GM12864 (cell line): ENCODE measurements around the gene PDE2A.

ENCODE experiments used
- DNase-seq: peaks from one replicate; pipeline ENCODE4 v3.0.0-alpha.2; 2011; ENCODE audit warnings: low read depth
- H3K4me3 ChIP-seq: 2 replicates; pipeline ENCODE4 v1.5.1; 2011; ENCODE audit warnings: mild to moderate bottlenecking, low read depth, low read length, control low read depth
- CTCF ChIP-seq: IDR thresholded peaks from 2 replicates; pipeline ENCODE4 v1.5.1; 2011; ENCODE audit warnings: low read depth, mild to moderate bottlenecking, moderate library complexity, low read length, control low read depth, inconsistent platforms; ENCODE audit errors: missing control alignments

The PDE2A gene

DNA sequence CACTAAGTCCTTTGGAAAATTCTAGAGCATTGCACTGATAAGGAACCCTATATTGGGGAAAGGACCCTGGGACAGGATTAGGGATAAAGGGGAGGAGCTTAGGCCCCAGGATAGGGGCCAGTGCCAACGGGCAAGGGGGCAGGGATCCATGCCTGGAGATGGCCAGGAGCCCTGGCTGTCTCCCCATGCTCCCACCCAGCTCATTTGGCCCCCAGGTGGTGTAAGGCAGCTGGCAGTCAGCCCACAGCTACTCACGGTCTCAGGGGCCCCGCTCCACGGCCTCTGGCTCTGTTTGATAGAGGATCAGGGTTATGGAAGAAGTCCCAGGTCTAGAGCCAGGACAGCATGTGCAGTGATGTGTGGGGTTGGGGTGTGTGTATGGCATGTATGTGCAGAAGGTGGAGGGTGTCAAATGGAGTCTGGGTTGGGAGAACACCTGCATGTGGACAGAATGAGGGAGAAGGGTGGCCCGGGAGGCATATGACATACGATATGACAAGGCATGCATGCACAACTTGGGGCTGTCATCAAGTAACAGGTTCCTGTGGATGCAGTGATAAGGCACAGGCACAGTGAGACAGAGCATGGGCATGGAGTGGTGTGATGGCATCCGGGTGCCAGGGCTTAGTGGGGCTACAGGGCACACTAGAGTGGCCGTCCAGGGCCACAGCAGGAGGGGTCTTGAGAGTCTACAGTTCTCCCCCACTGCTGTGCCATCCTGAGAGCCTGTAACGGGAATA lies 18.4 kb upstream of the PDE2A start:
- TF ChIP-seq CTCF, result no peak
- DNase-seq, result no peak
- H3K4me3 ChIP-seq, result no peak overlapping the region

- DNase-seq, result no peak
- no peak overlapping the region for H3K4me3 ChIP-seq
- TF ChIP-seq CTCF, result no peak
Observed at GRCh38 chr11:72690166-72690565, 15.9 kb upstream of the PDE2A start.

DNA sequence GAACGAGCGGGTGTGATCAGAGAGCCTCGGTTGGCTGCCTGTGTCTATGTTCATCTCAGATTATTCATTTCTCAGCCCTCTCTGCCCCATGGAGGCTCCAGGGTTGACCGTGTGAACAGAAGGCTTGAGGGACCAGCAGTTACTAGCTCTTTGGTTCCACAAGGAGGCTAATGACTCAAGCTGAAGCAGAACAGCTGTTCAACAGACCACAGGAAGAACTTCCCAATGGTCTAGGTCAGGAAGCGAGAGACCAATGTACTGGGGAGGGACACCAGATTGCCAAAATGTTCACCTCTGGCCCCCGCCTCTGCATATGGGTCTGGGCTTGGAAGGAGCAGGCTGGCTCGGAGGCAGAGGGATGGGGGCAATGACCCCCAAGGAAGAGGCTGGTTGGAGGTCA lies 14.7 kb upstream of the PDE2A start:
- TF ChIP-seq CTCF, result no peak
- no peak for DNase-seq
- no peak overlapping the region for H3K4me3 ChIP-seq

- DNase-seq, result no peak
- TF ChIP-seq CTCF, result no peak
- no peak overlapping the region for H3K4me3 ChIP-seq
Observed at GRCh38 chr11:72688486-72688885, 14.3 kb upstream of the PDE2A start.

DNA sequence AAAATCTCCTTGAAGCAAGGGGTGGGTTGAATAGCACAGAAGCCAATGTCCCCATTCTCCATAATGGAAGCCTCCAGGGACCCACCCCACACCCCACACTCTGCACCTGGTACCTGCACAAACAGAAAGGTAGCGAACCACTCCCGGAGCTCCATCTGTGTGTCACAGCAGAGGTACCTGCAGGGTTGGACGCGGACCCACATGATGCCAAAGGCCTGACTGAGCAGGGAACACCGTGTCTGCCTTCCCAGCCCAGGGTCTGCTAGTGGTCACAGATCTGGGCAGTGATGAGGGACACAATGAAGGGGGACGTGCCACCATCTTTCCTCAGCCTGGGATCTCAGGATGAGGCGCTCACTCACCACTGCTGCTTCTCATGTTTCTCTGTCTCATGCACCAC lies 13.1 kb upstream of the PDE2A start:
- TF ChIP-seq CTCF, result no peak
- H3K4me3 ChIP-seq, result no peak overlapping the region
- no peak for DNase-seq

DNA sequence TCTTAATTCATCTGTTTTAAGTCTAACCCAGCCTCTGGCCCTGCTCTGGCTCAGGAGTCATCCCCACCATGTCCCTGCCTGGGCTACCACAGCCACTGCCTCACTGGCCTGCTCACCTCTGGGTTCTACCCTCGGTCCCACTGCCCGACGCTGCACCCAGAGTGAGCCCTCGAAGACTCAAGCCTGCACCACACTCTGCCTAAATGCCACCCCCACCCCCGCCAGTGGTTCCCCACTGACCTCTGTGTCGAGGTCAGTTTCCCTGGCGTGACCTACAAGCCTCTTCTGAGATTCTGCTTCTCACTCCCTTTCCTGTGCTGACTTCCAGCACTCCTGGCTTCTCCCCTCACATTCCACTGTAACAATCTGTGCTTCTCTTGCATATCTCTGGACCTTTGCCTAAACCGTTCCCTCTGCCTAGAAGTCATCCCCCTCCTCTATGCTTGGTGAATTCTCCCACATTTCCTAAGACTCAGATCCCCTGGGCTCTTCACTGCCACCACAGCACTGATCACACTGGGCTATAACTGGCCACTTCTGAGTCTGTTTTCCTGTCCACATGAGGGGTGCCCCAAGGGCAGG lies 12.5 kb upstream of the PDE2A start:
- no peak overlapping the region for H3K4me3 ChIP-seq
- TF ChIP-seq CTCF, result no peak
- DNase-seq, result no peak
